Islet of Langerhans (tissue), 1 donor: ENCODE measurements around the gene GHRHR.

Source experiments
- FAIRE-seq: peaks from one replicate; lab custom pipeline; 2011; peaks lifted over from hg19 to GRCh38; lab: Jason Lieb, UNC

GHRHR gene

GRCh38 chr7:30928254-30928872, 35.4 kb upstream of the GHRHR start:
- FAIRE-seq, result no peak

GRCh38 chr7:30929686-30930085, 34.1 kb upstream of the GHRHR start:
- FAIRE-seq, result no peak

DNA sequence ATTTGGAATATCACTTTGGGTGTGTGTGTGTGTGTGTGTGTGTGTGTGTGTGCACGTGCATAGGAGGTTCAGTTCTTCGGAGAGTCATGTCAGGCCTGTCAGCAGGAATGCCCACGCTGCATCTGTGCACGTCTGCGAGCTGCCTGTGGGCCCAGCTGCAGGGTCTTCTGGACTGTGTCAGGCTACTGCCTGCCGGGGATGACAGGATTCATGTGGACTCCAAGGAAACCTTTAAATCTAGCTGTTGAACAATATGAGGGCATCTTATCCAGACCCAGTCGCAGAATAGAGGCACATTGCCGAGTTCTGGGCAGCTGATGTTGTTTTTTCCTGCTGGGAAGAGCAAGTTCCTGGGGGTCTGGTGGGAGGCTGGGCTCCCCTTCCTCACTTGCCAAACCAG, 33.1 kb upstream of the GHRHR start:
- FAIRE-seq, result no peak

DNA sequence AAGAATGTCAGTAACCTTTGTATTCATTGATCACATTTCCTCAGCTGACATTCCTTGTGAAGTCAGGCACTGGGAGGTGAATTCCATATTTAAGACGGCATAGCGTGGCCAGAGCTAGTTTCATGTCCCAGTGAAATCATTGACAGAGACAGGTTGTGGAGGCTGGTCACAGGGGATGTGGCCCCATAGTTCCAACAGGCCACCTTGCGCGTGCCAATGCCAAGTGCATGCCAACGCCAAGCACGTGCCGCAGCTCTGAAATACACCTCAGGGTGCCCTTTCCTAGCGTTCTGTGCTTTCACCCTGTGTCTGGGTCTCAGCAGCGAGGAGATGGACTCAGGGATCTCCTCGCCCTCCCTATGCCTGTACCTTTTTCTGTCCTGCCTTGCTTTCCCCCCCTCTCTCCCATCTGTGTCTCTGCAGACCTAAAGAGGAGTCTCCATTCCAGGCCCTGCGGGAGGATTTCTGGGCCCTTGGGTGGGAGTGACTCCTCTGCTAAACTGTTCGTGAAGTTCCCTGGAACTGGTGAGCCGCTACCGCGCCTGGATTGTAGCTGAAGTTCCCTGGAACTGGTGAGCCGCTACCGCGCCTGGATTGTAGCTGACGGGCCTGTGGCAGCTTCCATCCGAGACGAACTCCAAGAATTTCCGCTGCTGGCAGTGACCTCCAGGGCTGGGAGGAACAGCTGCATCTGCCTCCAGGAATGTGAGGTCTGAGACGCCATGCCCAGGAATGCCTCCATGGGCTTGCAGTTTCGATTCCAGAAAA, 32.4 kb upstream of the GHRHR start:
- no peak for FAIRE-seq

DNA sequence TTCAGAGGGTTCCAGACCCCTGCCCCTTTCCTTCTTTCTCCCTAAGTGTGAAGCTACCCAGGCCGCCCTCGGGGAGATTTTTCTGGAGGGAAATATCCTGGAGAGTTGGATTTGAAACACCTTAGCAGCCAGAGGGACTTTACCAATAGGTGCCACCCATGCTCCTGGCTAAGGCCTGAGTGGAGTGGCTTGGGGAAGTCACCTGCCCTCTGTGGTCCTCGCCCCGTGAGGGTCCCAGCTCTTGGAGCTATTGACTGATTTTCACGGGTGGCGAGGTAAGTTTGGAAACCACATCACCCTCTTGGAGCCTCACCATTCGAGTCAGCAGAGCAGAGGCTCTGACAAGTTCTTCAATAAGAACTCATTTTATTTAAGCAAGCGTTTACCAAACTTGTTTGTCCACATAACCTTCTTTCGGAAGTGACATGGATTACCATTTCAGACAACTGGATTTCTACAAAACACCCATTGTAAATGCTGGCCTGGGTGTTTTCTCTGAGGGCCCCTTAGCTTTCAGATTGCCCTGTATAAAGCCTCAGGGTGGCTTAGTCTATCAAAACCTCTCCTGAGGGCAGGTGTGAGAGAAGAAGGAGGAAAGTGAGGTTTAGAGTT, 31.7 kb upstream of the GHRHR start:
- no peak for FAIRE-seq

DNA sequence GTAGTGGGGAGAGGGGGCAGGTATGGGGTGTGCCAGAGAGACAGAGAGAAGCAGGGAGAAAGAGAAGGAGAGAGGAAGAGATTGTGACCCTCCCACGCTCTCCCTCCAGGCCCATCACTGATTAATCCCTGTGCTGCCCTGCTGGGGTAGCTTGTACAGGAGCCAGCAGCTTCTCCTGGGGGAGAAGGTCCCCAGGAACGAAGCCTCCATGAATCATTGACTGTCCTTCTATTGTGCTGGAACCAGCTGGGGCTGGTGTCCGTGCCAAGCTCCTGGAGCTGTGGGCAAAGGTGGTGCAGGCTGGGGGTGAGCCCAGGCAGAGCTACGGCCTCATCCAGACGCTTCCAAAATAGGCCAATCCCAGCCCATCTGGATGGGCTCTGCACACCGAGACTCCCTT, 31.2 kb upstream of the GHRHR start:
- no peak for FAIRE-seq

DNA sequence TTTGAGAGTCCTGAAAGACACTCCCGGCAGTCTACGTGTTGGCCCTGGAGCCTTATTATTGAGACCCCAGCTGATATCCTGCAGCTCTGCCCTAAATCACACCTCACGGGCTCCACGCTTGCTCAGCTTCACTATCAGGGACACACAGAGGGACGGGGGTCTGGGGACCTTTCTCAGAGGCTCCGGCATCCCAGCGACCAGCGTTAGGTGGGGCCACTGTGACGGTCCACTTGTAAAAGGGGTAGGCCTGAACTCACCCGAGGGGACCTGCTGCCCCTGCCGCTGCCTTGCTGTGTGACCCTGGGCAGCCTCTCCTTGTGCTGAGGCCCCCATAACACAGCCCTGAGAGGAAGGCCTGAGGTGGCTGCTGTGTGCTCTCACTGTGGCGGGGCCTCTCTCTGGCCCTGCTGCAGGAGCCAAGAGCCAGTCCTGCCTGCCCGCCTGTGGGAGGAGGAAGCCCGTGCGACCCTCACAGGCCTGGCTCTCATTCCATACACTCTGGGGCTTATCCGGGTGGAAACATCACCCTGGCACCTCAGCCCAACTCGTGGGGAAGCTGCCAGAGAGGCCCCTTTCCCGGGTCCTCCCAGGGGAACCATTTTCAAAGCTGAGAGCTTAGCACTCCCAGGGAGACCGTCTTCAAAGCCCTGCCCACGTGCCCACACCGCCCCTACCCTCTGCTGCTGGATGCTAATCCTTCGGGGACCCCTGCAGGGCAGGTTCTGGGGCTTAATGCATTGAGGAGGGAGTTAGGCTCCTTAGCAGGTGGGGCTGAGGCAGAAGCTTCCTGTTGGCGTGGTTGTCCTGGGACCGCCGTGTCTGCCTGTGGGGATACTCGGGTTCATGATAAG, 30.4 kb upstream of the GHRHR start:
- no peak for FAIRE-seq

- FAIRE-seq, result no peak
Observed at GRCh38 chr7:30934225-30934624, 29.5 kb upstream of the GHRHR start.

GRCh38 chr7:30934732-30935568, 28.8 kb upstream of the GHRHR start:
- no peak for FAIRE-seq

- FAIRE-seq, result no peak
Observed at GRCh38 chr7:30935569-30935877, 28.2 kb upstream of the GHRHR start.

DNA sequence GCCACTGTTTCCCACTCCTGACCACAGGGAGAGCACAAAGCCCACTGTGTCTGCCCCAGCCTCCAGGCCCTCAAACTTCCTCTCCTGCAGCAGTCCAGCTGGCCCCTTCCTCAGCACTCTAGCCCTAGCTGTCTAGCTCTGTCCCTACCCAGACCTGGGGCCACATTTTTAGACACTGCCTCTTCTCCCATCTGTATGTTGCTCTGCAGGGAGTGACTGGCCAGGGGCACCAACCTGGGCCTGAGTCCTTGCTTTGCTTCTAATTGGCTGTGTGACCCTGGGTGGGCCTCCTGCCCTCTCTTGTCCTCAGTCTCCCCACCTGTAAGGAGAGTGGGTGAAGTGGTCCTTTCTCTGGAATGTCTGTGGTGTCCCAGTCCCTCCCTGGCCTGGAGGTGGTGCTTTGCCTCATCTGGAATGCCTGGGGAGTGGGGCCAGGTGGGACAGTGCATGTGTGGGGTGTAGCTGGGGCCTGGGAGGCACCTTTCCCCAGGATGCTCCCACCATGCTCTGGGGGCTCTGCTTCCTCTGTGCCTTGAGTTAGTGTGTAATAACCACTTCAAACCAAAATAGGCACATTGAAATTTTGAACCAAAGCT, 27.0 kb upstream of the GHRHR start:
- no peak for FAIRE-seq

GRCh38 chr7:30937416-30937815, 26.3 kb upstream of the GHRHR start:
- no peak for FAIRE-seq

GRCh38 chr7:30938435-30939316, 25.1 kb upstream of the GHRHR start:
- no peak for FAIRE-seq

DNA sequence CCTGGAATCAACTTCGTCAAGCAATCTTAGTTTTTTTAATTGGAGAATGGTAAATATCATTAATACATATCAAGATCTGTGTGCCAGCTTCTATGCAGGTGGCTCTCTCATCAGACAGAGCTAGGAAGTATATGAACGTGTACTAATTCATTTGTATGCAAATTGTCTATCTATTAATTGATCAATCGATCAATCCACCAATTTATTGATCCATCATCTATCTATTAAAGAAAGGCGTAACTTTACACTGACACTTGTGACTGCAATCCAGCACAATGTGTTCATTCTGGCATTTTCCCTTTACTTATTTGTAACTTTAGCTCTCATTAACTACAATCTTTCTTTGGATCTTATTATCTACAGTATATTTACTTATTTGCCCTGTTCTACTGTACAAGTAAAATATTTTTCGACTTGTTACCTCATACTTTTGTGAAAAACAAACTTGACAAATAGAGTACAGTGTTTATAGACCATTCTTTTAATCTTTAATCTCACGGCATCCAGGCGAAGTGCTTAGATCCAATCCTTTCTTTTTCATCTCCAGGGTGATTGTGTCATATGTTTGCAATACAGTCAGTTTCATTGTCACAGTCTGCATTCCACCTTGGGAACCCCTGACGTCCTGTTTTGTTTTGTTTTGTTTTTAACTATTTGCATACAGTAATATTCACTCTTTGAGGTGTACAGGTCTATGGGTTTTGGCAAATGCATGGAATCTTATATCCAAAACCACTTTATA, 22.0 kb upstream of the GHRHR start:
- no peak for FAIRE-seq

DNA sequence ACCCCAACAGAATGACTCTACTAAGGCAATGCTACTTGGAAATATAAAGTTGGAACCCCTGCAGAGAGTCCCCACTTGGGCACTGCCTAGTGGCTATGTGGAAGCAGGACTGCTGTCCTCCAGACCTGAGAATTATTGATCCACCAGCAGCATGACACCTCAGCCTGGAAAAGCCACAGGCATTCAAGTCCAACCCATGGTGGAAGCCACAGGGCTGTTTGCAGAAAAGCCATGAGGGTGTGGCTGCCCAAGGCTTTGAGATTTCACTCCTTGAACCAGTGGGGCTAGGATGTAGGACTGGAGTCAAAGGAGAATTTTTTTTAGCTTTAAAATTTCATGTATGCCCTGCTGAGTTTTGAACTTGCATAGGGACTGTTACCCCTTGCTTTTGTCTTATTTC, 13.6 kb upstream of the GHRHR start:
- FAIRE-seq, result no peak

DNA sequence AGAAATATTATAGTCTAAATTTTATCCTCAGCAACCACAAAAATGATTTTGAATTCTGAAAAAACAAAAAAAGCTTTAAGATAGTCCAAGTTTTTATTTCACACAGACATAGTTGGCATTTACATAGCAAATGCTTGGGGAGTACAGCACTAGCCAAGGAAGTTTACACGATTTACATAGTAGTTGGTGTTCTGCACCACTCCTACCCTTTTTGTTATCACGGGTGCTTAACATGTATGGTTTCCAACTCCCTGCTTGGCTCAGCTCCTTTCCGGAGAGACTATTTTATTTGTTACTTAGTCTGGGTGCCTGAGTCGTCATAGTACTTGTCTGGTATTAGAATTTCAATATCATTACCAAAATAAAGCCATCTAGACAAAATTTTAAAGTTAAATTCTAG, 8.8 kb upstream of the GHRHR start:
- FAIRE-seq, result no peak

DNA sequence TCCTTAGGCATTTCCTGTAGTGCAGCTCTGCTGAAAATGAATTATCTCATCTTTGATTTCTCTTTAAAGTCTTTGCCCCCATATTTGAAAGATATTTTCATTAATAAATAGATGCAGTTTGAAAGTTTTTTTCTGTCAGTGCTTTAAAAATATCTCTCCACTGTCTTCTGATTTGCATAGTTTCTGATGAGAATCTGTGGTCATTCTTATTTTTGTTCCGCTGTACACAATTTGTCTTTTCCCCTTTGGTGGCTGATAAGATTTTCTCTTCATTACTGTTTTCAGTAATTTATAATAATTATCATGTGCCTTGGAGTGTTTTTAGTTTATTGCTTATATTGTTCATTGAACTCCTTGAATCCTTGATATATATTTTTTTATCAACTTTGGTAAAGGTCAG, 7.0 kb upstream of the GHRHR start:
- FAIRE-seq, result no peak

GRCh38 chr7:30965372-30965771, 1.6 kb downstream of the GHRHR start:
- FAIRE-seq, result no peak

DNA sequence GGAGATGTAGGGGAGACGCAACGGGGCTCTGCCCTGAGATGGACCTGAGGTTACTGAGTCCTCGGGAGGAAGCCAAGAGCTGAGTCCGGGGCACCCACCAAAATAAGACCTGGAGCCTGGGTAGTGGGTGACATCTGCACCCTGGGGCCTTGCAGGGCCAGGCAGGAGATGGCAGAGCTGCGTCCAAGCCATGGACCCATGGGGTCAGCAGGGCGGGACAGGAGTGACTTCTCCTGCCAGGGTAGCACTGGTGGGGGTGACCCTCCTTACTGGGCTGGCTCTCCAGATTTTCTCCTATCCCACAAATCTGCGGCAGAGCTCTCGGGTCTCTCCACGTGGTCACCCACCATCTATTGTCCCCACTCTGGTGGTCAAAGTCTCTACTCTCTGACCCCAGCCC, 2.1 kb downstream of the GHRHR start:
- no peak for FAIRE-seq

DNA sequence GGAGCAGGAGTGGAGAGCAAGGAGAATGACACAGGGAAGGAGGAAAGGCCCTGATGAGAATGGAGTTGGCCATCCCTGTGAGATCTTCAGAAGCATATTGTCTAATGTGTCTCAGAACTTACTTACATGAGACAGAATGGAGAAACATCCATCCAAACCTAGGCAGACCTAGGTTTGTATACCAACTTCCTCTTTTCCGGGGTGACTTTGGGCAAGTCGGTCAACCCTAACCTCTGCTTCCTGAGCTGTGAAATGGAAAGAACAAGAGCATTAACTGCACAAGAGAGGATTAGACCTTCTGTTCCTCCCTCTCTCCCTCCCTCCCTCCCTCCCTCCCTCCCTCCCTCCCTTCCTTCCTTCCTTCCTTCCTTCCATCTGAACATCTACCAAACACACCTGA, 4.5 kb downstream of the GHRHR start:
- FAIRE-seq, result no peak
